GM12878 (cell line): ENCODE results near the gene SPINK4. TPM values are rescaled to one million over a fixed set of nuclear protein-coding genes. Genes with fewer than 3 reads are reported as not detected.

ENCODE experiments used
- CBX5 ChIP-seq: sonication (generic); IDR thresholded peaks from 2 replicates; pipeline ENCODE4 v1.6.1; 2016; ENCODE audit warnings: low read depth, moderate library complexity, mild to moderate bottlenecking, inconsistent platforms
- ESRRA ChIP-seq: IDR thresholded peaks from 2 replicates; pipeline ENCODE4 v1.6.1; 2012; ENCODE audit warnings: mild to moderate bottlenecking, low read length, improper control_type of control experiment
- MTA3 ChIP-seq: IDR thresholded peaks from 2 replicates; pipeline ENCODE4 v1.6.1; 2012; ENCODE audit warnings: low read length, inconsistent platforms, borderline replicate concordance
- POLR2A ChIP-seq: IDR thresholded peaks from 2 replicates; pipeline ENCODE4 v1.6.1; 2011; ENCODE audit warnings: low read depth, mild to moderate bottlenecking, low read length
- POLR2AphosphoS5 ChIP-seq: IDR thresholded peaks from 2 replicates; pipeline ENCODE4 v1.6.1; 2011; ENCODE audit warnings: mild to moderate bottlenecking, low read length, inconsistent platforms
- RCOR1 ChIP-seq: conservative IDR thresholded peaks from 2 replicates; pipeline ENCODE4 v1.6.1; 2012; ENCODE audit warnings: low read depth, low read length, improper control_type of control experiment
- SMAD1 ChIP-seq: fragments of 450-650 bp; IDR thresholded peaks from 2 replicates; pipeline ENCODE4 v1.6.1; 2018; ENCODE audit warnings: mild to moderate bottlenecking, low read depth; ENCODE audit not compliant: partially characterized antibody
- STAT1 ChIP-seq: fragments of 450-650 bp; conservative IDR thresholded peaks from 2 replicates; pipeline ENCODE4 v1.6.1; 2014; ENCODE audit warnings: antibody characterized with exemption, mild to moderate bottlenecking
- polyA plus RNA-seq, 11 experiments: library from polyadenylated mRNA; depleted of rRNA in 4 of 11; unstranded in 6 of 11; stranded (reverse) in 5 of 11; fragments of >200 nt; fragmentation: Nextera tagmentation in 4 of 11; fragmentation: Illumina TruSeq in 1 of 11; extraction: Ambion mirVana in 4 of 11; extraction: Trizol in 1 of 11; gene quantifications; 1 replicate in 1 of 11; 2 replicates in 10 of 11; pipeline versions ENCODE4 v1.2.1 to v1.2.3, GENCODE V29; 2011 to 2016; ENCODE audit warnings: inconsistent platforms in 2 of 11, missing spikeins in 2 of 11, low read depth in 1 of 11
- total RNA-seq, 4 experiments: library from RNA; depleted of rRNA in 3 of 4; stranded (reverse); fragments of >200 nt in 3 of 4; fragmentation: Illumina TruSeq in 1 of 4; extraction: Trizol in 1 of 4; gene quantifications; 2 replicates each; pipeline versions ENCODE4 v1.2.1 to v1.2.3, GENCODE V29; 2013 to 2021
- TF ChIP-seq, protein P1 (sequence below), 3 experiments: IDR thresholded peaks in 2 of 3; conservative IDR thresholded peaks in 1 of 3; 2 replicates each; pipeline ENCODE4 v1.5.1; 2011; ENCODE audit warnings: low read depth in 3 of 3, low read length in 3 of 3, mild to moderate bottlenecking in 3 of 3, control low read depth in 2 of 3, moderate library complexity in 2 of 3, inconsistent platforms in 1 of 3, mixed read lengths in 1 of 3; ENCODE audit not compliant: control insufficient read depth in 2 of 3, insufficient read depth in 1 of 3; ENCODE audit errors: extremely low read depth in 1 of 3
- TF ChIP-seq, protein P2 (sequence below): fragments of 450-650 bp; formaldehyde crosslinking; IDR thresholded peaks from 2 replicates; pipeline ENCODE4 v1.4.0; 2020; ENCODE audit warnings: mild to moderate bottlenecking, moderate library complexity
- TF ChIP-seq, protein P3 (sequence below): IDR thresholded peaks from 2 replicates; pipeline ENCODE4 v1.6.1; 2012; ENCODE audit warnings: low read depth, low read length, improper control_type of control experiment

Gene SPINK4
- total and polyA plus RNA-seq, 10 of the 15 experiments (the other 5 are each of a cell fraction or from before 2014, with no cell fraction given) = not detected

DNA sequence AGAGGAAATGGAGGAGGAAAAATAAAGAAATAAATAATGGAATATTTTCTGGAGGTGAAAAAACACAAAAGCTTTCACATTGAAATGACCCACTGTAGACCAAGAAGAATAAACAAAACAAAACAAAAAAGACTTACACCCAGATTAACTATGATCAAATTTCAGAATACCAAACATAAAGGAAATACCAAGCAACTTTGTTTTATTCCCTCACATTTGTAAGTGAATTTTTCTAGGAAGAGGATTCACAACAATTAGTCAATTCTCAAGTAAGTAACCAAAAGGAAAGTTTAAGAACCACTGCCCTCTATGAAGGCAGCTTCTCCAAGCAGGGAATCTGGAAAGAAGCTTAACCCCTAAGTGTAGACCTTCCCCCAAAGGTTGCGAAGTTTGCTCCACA is 43.2 kb upstream of the SPINK4 start (continued):
- TF ChIP-seq, protein P1, sequence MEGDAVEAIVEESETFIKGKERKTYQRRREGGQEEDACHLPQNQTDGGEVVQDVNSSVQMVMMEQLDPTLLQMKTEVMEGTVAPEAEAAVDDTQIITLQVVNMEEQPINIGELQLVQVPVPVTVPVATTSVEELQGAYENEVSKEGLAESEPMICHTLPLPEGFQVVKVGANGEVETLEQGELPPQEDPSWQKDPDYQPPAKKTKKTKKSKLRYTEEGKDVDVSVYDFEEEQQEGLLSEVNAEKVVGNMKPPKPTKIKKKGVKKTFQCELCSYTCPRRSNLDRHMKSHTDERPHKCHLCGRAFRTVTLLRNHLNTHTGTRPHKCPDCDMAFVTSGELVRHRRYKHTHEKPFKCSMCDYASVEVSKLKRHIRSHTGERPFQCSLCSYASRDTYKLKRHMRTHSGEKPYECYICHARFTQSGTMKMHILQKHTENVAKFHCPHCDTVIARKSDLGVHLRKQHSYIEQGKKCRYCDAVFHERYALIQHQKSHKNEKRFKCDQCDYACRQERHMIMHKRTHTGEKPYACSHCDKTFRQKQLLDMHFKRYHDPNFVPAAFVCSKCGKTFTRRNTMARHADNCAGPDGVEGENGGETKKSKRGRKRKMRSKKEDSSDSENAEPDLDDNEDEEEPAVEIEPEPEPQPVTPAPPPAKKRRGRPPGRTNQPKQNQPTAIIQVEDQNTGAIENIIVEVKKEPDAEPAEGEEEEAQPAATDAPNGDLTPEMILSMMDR (IDR thresholded peaks at IDR 0.05 in 2 of 3, conservative IDR thresholded peaks at IDR 0.05 in 1 of 3; ENCODE audit: control insufficient read depth in 2 of 3, extremely low read depth in 1 of 3, insufficient read depth in 1 of 3, low read depth in 3 of 3, low read length in 3 of 3) = no peak
- TF ChIP-seq, protein P2, sequence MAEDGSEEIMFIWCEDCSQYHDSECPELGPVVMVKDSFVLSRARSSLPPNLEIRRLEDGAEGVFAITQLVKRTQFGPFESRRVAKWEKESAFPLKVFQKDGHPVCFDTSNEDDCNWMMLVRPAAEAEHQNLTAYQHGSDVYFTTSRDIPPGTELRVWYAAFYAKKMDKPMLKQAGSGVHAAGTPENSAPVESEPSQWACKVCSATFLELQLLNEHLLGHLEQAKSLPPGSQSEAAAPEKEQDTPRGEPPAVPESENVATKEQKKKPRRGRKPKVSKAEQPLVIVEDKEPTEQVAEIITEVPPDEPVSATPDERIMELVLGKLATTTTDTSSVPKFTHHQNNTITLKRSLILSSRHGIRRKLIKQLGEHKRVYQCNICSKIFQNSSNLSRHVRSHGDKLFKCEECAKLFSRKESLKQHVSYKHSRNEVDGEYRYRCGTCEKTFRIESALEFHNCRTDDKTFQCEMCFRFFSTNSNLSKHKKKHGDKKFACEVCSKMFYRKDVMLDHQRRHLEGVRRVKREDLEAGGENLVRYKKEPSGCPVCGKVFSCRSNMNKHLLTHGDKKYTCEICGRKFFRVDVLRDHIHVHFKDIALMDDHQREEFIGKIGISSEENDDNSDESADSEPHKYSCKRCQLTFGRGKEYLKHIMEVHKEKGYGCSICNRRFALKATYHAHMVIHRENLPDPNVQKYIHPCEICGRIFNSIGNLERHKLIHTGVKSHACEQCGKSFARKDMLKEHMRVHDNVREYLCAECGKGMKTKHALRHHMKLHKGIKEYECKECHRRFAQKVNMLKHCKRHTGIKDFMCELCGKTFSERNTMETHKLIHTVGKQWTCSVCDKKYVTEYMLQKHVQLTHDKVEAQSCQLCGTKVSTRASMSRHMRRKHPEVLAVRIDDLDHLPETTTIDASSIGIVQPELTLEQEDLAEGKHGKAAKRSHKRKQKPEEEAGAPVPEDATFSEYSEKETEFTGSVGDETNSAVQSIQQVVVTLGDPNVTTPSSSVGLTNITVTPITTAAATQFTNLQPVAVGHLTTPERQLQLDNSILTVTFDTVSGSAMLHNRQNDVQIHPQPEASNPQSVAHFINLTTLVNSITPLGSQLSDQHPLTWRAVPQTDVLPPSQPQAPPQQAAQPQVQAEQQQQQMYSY (CRISPR knock-in tag) = no peak
- TF ChIP-seq RCOR1 (no peak), CBX5 (no peak), POLR2AphosphoS5 (no peak), SMAD1 (no peak), MTA3 (no peak), ESRRA (no peak), STAT1 (no peak), POLR2A (no peak)
- TF ChIP-seq, protein P3, sequence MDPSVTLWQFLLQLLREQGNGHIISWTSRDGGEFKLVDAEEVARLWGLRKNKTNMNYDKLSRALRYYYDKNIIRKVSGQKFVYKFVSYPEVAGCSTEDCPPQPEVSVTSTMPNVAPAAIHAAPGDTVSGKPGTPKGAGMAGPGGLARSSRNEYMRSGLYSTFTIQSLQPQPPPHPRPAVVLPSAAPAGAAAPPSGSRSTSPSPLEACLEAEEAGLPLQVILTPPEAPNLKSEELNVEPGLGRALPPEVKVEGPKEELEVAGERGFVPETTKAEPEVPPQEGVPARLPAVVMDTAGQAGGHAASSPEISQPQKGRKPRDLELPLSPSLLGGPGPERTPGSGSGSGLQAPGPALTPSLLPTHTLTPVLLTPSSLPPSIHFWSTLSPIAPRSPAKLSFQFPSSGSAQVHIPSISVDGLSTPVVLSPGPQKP = no peak
- TF ChIP-seq, all 136 proteins: peak for 0
